ENCODE data around the gene THRA. TPM values are rescaled to one million over a fixed set of nuclear protein-coding genes. Genes with fewer than 3 reads are reported as not detected.
A peak's percentile ranks its signal among the peaks of the same experiment; 100 is the strongest.

THRA gene
- total and polyA plus RNA-seq, 11 donors, result 50.6 to 105 (median 69.8) TPM

- intact Hi-C loops (cut with DNase I), result no loop called here
- TF ChIP-seq POLR2A (IDR thresholded peaks at IDR 0.05), result no peak
- TF ChIP-seq CTCF (IDR thresholded peaks at IDR 0.05), result no peak
- DNase-seq (peak in 3 of 5 donors; percentile 18 to 28 (median 19)), ATAC-seq (no peak)
- Histone ChIP-seq H3K27ac (peak overlapping the region in 11 of 12 donors; percentile 62 to 100 (median 93)), H3K27me3 (no peaks in the 10 kb centered on the region), H3K9me3 (no peaks in the 10 kb centered on the region), H3K4me1 (peaks cover 16 to 92% (median 72%) of the 10 kb centered on the region in 12 donors), H3K4me3 (peak overlapping the region in 1 of 12 donors; percentile 9), H3K36me3 (peaks cover 0 to 6% (median 0%) of the 10 kb centered on the region in 9 donors)
- WGBS, 4 donors, result 51 to 72% (median 63%) methylated on average over 3 of the region's 3 CpGs
Observed at GRCh38 chr17:40103071-40103661, 40.4 kb downstream of the THRA start.

GRCh38 chr17:40103688-40104087, 40.9 kb downstream of the THRA start:
- WGBS, 4 donors, result 43 to 57% (median 51%) methylated on average over 2 of the region's 2 CpGs
- peaks cover 12 to 92% (median 72%) of the 10 kb centered on the region in 12 donors for H3K4me1 ChIP-seq

GRCh38 chr17:40104594-40105486, 42.1 kb downstream of the THRA start:
- ATAC-seq, result no peak
- Histone ChIP-seq H3K4me1 (peaks cover 20 to 97% (median 83%) of the 10 kb centered on the region in 12 donors), H3K27me3 (no peaks in the 10 kb centered on the region), H3K9me3 (no peaks in the 10 kb centered on the region), H3K4me3 (no peak overlapping the region), H3K36me3 (no peaks in the 10 kb centered on the region), H3K27ac (peak overlapping the region in 10 of 12 donors; percentile 42 to 100 (median 96))
- DNase-seq, result peak in 1 of 5 donors; percentile 6
- intact Hi-C loops (cut with DNase I), result no loop called here
- 70 to 82% (median 80%) methylated on average over 3 of the region's 3 CpGs for WGBS, 4 donors
- TF ChIP-seq POLR2A (IDR thresholded peaks at IDR 0.05) (no peak), CTCF (IDR thresholded peaks at IDR 0.05) (no peak)

More at GRCh38 chr17:40103688-40104087, 40.9 kb downstream of the THRA start:
- DNase-seq (no peak), ATAC-seq (no peak)
- intact Hi-C loops (cut with DNase I), result no loop called here
- Histone ChIP-seq H3K36me3 (peaks cover 0 to under 1% (median 0%) of the 10 kb centered on the region in 9 donors), H3K27me3 (no peaks in the 10 kb centered on the region), H3K27ac (peak overlapping the region in 11 of 12 donors; percentile 62 to 100 (median 93)), H3K9me3 (no peaks in the 10 kb centered on the region), H3K4me3 (no peak overlapping the region)
- TF ChIP-seq POLR2A (IDR thresholded peaks at IDR 0.05), result no peak

GRCh38 chr17:40105861-40106759, 43.3 kb downstream of the THRA start:
- Histone ChIP-seq H3K36me3 (no peaks in the 10 kb centered on the region), H3K4me3 (peak overlapping the region in 5 of 12 donors; percentile 0 to 35 (median 18)), H3K27ac (peak overlapping the region; percentile 46 to 100 (median 95)), H3K4me1 (peaks cover 31 to 100% (median 94%) of the 10 kb centered on the region in 12 donors), H3K27me3 (no peaks in the 10 kb centered on the region), H3K9me3 (no peaks in the 10 kb centered on the region)
- 82 to 91% (median 84%) methylated on average over 5 of the region's 5 CpGs for WGBS, 4 donors
- ATAC-seq, result no peak
- TF ChIP-seq POLR2A (IDR thresholded peaks at IDR 0.05) (no peak), CTCF (IDR thresholded peaks at IDR 0.05) (no peak)
- intact Hi-C loops (cut with DNase I), result no loop called here
- peak in 1 of 5 donors; percentile 17 for DNase-seq
